Bronchial epithelial cell (primary cell): ENCODE data around the gene NR2F1. TPM values are rescaled to one million over a fixed set of nuclear protein-coding genes. Genes with fewer than 3 reads are reported as not detected.

Experiments
- DNase-seq: peaks from one replicate; pipeline ENCODE4 v3.0.0-alpha.2; 2010; ENCODE audit warnings: low read depth
- FAIRE-seq: peaks from 2 replicates; lab custom pipeline; 2011; peaks lifted over from hg19 to GRCh38; lab: Jason Lieb, UNC
- H3K27me3 ChIP-seq: 2 replicates; pipeline ENCODE4 v1.5.1; 2011; ENCODE audit warnings: low read length; ENCODE audit not compliant: control insufficient read depth, insufficient read depth
- H3K36me3 ChIP-seq: 2 replicates; pipeline ENCODE4 v1.5.1; 2011; ENCODE audit warnings: low read length; ENCODE audit not compliant: control insufficient read depth, insufficient read depth
- H3K4me3 ChIP-seq: 2 replicates; pipeline ENCODE4 v1.5.1; 2011; ENCODE audit warnings: mild to moderate bottlenecking, low read depth, low read length, control low read depth
- total RNA-seq: library from RNA; depleted of rRNA; stranded (reverse); fragments of >200 nt; gene quantifications from 2 replicates; pipeline ENCODE4 v1.2.1, GENCODE V29; 2014
- TF ChIP-seq, protein P1 (sequence below): IDR thresholded peaks from 2 replicates; pipeline ENCODE4 v1.5.1; 2011; ENCODE audit warnings: mild to moderate bottlenecking, moderate library complexity, low read length, control low read depth, inconsistent platforms; ENCODE audit not compliant: insufficient read depth, severe bottlenecking

The NR2F1 gene
- total RNA-seq, 1 donor from 2014 or later, result 1.6 TPM

DNA sequence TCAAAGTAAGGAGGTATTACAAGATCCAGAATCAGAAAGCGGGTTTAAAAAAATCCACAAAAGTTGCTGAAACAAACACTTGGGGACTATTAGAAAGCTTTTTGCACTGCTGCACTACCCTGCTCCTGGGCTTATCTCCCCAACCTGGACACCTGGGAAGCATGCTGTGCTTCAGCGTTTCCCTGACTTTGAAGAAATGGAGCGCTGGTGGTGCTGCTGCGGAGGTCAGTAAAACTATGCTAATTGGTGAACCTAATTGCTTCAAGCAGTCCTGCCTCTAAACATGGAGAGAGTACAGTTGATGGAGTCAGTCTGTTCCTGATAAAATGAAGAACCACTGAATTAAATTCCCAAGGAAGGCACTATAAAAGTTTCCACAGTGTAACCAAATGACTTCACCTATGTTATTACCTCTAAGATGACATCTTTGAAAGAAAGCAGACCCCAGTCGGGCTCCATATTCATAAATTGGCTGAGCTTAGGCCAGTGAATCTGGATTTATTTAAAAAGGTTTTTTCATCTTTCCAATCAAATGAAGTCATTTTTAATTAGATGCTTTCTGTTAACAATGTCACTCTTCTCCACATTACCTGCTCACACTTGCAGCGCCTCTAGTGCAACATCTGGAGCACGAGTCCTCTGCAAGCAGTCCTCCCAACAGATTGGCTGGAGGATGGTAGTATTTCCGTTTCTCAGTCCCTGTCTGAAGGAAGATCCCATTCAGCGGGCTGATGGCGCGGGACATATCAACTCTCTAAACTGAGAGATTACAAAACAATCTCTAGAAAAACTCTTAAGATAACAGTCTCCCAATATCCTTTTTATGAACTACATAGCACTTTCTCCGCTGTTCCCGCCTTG is 13.5 kb upstream of the NR2F1 start:
- DNase-seq, result no peak
- no peak for FAIRE-seq
- H3K36me3 ChIP-seq, result no peaks in the 10 kb centered on the region
- H3K27me3 ChIP-seq, result peaks cover 8% of the 10 kb centered on the region
- H3K4me3 ChIP-seq, result no peak overlapping the region
- TF ChIP-seq, protein P1, sequence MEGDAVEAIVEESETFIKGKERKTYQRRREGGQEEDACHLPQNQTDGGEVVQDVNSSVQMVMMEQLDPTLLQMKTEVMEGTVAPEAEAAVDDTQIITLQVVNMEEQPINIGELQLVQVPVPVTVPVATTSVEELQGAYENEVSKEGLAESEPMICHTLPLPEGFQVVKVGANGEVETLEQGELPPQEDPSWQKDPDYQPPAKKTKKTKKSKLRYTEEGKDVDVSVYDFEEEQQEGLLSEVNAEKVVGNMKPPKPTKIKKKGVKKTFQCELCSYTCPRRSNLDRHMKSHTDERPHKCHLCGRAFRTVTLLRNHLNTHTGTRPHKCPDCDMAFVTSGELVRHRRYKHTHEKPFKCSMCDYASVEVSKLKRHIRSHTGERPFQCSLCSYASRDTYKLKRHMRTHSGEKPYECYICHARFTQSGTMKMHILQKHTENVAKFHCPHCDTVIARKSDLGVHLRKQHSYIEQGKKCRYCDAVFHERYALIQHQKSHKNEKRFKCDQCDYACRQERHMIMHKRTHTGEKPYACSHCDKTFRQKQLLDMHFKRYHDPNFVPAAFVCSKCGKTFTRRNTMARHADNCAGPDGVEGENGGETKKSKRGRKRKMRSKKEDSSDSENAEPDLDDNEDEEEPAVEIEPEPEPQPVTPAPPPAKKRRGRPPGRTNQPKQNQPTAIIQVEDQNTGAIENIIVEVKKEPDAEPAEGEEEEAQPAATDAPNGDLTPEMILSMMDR, result no peak

- TF ChIP-seq, protein P1, result no peak
Measured at GRCh38 chr5:93570294-93571113, 12.5 kb upstream of the NR2F1 start.

DNA sequence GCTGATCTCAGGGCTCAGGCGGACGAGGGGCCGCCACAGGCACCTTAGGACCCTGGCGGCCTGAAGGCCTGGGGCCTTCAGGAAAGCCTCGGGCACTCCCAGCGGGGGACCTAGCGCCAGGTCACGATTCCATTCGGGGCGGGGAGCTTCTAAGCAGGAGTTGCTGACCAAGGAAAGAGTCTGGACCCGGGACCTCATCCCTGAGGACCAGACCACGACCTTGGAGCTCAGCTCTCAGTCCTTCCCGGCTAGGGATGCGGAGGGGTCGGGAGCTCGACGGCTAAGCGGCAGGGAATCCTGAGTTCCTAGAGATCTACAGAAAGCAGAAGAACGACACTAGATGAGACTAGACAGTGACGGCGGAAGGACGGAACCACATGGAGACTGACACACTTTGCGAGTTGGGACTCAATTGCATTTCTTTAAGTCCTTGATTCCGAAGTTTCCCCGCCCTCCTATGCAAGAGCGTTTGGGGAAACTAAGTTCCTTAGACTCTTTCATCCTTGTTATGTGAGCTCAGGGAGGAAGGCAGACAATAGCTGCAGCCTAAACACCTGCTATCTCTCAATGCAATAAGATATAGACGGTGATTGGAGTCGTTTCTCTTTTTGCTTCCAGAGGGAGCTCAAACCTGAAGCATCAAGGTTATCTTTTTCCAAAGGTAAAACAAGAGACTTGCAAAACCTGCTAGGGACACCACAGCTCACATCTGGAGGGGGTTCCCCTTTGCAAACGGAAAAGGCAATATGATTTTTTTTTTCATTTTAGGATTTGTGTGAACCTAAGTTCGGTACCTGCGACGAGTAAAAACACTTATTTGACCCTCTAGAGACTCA is 11.7 kb upstream of the NR2F1 start:
- Histone ChIP-seq H3K4me3 (no peak overlapping the region), H3K36me3 (no peaks in the 10 kb centered on the region), H3K27me3 (peaks cover 8% of the 10 kb centered on the region)
- DNase-seq, result no peak
- FAIRE-seq, result no peak
- TF ChIP-seq, protein P1, result no peak

More at GRCh38 chr5:93570294-93571113, 12.5 kb upstream of the NR2F1 start:
- DNase-seq (no peak), FAIRE-seq (no peak)
- peaks cover 8% of the 10 kb centered on the region for H3K27me3 ChIP-seq
- H3K4me3 ChIP-seq, result no peak overlapping the region
- H3K36me3 ChIP-seq, result no peaks in the 10 kb centered on the region

GRCh38 chr5:93572101-93572607 is 10.9 kb upstream of the NR2F1 start:
- FAIRE-seq (no peak), DNase-seq (no peak)
- TF ChIP-seq, protein P1, result no peak
- no peaks in the 10 kb centered on the region for H3K36me3 ChIP-seq
- peaks cover 8% of the 10 kb centered on the region for H3K27me3 ChIP-seq
- H3K4me3 ChIP-seq, result peak overlapping the region; percentile 25

DNA sequence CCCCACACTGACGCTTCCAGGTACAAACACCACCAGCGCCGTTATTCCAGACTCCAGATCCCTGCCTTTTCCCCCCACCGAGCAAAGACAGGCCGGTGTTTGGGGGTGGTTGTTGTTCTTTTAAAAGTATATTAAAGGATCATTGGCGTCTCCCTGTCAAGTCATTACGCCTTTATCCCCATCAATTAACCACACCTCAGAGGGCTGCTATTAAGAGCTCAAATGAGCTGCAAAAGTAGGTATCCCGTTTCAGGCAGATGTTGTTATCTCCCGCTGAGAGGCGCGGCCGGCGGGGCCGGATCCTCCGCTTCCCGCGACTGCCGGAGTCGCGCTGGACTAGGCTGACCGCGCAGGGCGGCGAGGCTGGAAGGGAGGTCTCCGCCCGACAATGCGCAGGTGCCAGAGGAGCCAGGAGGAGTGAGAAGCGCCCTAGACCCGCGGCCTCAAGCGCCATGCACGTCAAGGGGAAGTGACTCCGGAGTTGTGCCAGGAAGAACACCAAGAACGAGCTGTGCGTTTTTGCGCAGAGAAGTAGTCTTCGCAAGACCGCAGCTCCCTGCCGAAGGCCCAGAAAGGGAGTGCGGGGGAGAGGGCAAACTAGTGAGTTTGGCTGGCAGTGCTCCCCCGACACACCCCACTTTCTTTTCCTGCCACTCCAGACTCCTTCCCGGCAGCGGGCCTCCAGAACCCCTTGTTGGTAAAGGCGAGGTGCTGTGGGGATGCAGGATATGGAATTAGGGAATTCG is 10.2 kb upstream of the NR2F1 start:
- Histone ChIP-seq H3K4me3 (no peak overlapping the region), H3K36me3 (no peaks in the 10 kb centered on the region), H3K27me3 (peaks cover 8% of the 10 kb centered on the region)
- no peak for DNase-seq
- FAIRE-seq, result no peak
- TF ChIP-seq, protein P1, result no peak
